Measurements from ENCODE around the gene CD82.
"Not testable (repeated sequence)": the region's sequence is repeated elsewhere in the genome, so short reads cannot be mapped to it uniquely, and the experiment has no call there.

CD82 gene

DNA sequence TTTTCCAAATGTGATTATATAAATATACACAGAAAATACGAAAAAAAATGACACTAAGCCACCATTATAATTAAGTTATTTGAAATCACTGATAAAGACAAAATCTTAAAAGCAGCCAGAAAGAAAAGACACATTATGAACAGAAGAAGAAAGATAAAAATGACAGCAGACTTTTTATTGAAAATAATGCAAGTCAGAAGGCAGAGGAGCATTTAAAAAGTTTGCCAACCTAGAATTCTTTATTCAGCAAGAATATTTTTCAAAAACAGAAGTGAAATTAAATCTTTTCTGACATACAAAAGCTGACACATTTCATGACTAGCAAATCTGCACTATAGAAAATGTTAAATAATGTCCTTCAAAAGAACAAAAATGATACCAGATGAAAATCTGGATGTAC is 77.8 kb downstream of the CD82 start:
- no peak for TF ChIP-seq CTCF (IDR thresholded peaks at IDR 0.05; ENCODE audit: extremely low read depth, insufficient read depth, missing control alignments)
- in situ Hi-C loops (cut with MboI; ENCODE audit: low pct_unique_long_range_greater_than_20kb, low sequenced_read_pairs, unreplicated experiment), result no loop called here

DNA sequence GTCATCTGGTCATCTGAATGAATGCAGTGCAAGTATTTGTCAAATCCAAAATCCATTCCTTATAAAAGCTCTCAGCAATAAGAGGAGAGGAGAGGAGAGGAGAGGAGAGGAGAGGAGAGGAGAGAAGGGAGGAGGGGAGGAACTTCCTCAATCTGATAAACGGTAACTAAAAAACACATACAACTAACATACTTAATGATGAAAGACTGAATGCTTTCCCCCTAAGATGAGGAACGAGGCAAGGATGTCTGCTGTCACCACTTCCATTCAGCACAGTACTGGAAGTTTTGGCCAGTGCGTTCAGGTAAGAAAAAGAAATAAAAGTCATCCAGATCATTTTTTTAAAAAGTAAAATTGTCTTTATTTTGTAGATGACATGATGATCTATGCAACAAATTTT is 80.4 kb downstream of the CD82 start:
- in situ Hi-C loops (cut with MboI; ENCODE audit: low pct_unique_long_range_greater_than_20kb, low sequenced_read_pairs, unreplicated experiment), result no loop called here
- no peak for DNase-seq (ENCODE audit: low spot score)
- TF ChIP-seq CTCF (IDR thresholded peaks at IDR 0.05; ENCODE audit: extremely low read depth, insufficient read depth, missing control alignments), result no peak

More for the DNA sequence above, 77.8 kb downstream of the CD82 start:
- DNase-seq (ENCODE audit: low spot score), result no peak

- in situ Hi-C loops (cut with MboI; ENCODE audit: low pct_unique_long_range_greater_than_20kb, low sequenced_read_pairs, unreplicated experiment); DNase-seq (ENCODE audit: low spot score): not testable (repeated sequence)
Observed at GRCh38 chr11:44647255-44647955, 81.9 kb downstream of the CD82 start.

GRCh38 chr11:44648109-44648508 is 82.6 kb downstream of the CD82 start:
- in situ Hi-C loops (cut with MboI; ENCODE audit: low pct_unique_long_range_greater_than_20kb, low sequenced_read_pairs, unreplicated experiment), result no loop called here
- DNase-seq (ENCODE audit: low spot score), result no peak
- TF ChIP-seq CTCF (IDR thresholded peaks at IDR 0.05; ENCODE audit: extremely low read depth, insufficient read depth, missing control alignments), result no peak

- no peak for DNase-seq (ENCODE audit: low spot score)
- no peak for TF ChIP-seq CTCF (IDR thresholded peaks at IDR 0.05; ENCODE audit: extremely low read depth, insufficient read depth, missing control alignments)
- in situ Hi-C loops (cut with MboI; ENCODE audit: low pct_unique_long_range_greater_than_20kb, low sequenced_read_pairs, unreplicated experiment), result no loop called here
Observed at GRCh38 chr11:44651535-44652155, 86.2 kb downstream of the CD82 start.

- DNase-seq (ENCODE audit: low spot score), result no peak
- in situ Hi-C loops (cut with MboI; ENCODE audit: low pct_unique_long_range_greater_than_20kb, low sequenced_read_pairs, unreplicated experiment), result no loop called here
- TF ChIP-seq CTCF (IDR thresholded peaks at IDR 0.05; ENCODE audit: extremely low read depth, insufficient read depth, missing control alignments), result no peak
Observed at GRCh38 chr11:44652901-44653644, 87.6 kb downstream of the CD82 start.

DNA sequence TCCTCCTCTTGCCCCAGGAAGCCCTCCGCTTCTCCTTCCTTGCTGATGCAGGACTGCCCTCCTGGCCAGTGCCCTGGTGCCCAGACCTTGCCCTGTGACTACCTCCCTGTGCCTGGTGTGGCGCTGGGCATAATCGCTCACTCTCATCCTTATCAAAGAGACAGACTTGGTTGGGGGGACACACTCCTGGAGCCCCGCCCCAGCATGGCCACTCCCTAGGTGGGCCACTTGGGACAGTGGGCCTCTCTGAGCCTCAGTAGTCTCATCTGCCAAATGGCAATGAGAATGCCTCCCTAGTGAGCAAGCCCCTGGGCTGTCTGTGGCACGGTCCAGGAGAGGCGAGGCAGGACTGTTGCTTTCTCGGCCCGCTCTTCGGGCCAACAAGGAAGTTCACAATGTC is 88.6 kb downstream of the CD82 start:
- TF ChIP-seq CTCF (IDR thresholded peaks at IDR 0.05; ENCODE audit: extremely low read depth, insufficient read depth, missing control alignments), result no peak
- no peak for DNase-seq (ENCODE audit: low spot score)
- in situ Hi-C loops (cut with MboI; ENCODE audit: low pct_unique_long_range_greater_than_20kb, low sequenced_read_pairs, unreplicated experiment), result no loop called here

Measured in GM13977 (cell line).